NCI-H1694 (cell line): ENCODE data around the gene POLR1F.
"Not testable (repeated sequence)": the region's sequence is repeated elsewhere in the genome, so short reads cannot be mapped to it uniquely, and the experiment has no call there.

ENCODE experiments used
- DNase-seq: peaks from one replicate; lab custom pipeline; 2025; lab: John Stamatoyannopoulos, UW

Gene POLR1F

GRCh38 chr7:19708397-19709248 lies at the start of gene POLR1F:
POLR1F (minus strand) TSS chr7:19709037; CDS start chr7:19709016, 21 bp downstream.
- peak; percentile 95 for DNase-seq

GRCh38 chr7:19754521-19755116 lies 45.8 kb upstream of the POLR1F start:
- peak; percentile 50 for DNase-seq

- no peak for DNase-seq
Measured at GRCh38 chr7:19752020-19752419, 43.2 kb upstream of the POLR1F start.

GRCh38 chr7:19749658-19750057 lies 40.8 kb upstream of the POLR1F start:
- no peak for DNase-seq

- peak; percentile 31 for DNase-seq
Measured at GRCh38 chr7:19747740-19748339, 39.0 kb upstream of the POLR1F start.

- no peak for DNase-seq
Measured at GRCh38 chr7:19744075-19744474, 35.2 kb upstream of the POLR1F start.

GRCh38 chr7:19728716-19729115 lies 19.9 kb upstream of the POLR1F start:
- no peak for DNase-seq

GRCh38 chr7:19725770-19726169 lies 16.9 kb upstream of the POLR1F start:
- DNase-seq = no peak

- DNase-seq = no peak
Measured at GRCh38 chr7:19715499-19715898, 6.7 kb upstream of the POLR1F start.

- peak; percentile 42 for DNase-seq
Measured at GRCh38 chr7:19713676-19714075, 4.8 kb upstream of the POLR1F start.

- no peak for DNase-seq
Measured at GRCh38 chr7:19709249-19709578, 377 bp upstream of the POLR1F start.

GRCh38 chr7:19707240-19707639 lies 1.6 kb downstream of the POLR1F start:
- DNase-seq = no peak

- DNase-seq = no peak
Measured at GRCh38 chr7:19705663-19706062, 3.2 kb downstream of the POLR1F start.

GRCh38 chr7:19701471-19701870 lies 7.4 kb downstream of the POLR1F start:
- no peak for DNase-seq

- no peak for DNase-seq
Measured at GRCh38 chr7:19700936-19701335, 7.9 kb downstream of the POLR1F start.

GRCh38 chr7:19698331-19698730 lies 10.5 kb downstream of the POLR1F start:
- no peak for DNase-seq

GRCh38 chr7:19696926-19697325 lies 11.9 kb downstream of the POLR1F start:
- no peak for DNase-seq

- DNase-seq = no peak
Measured at GRCh38 chr7:19692111-19692828, 16.6 kb downstream of the POLR1F start.

- no peak for DNase-seq
Measured at GRCh38 chr7:19690736-19691135, 18.1 kb downstream of the POLR1F start.

GRCh38 chr7:19689130-19689529 lies 19.7 kb downstream of the POLR1F start:
- not testable (repeated sequence) for DNase-seq

GRCh38 chr7:19681596-19681995 lies 27.2 kb downstream of the POLR1F start:
- DNase-seq = no peak

GRCh38 chr7:19677180-19677579 lies 31.7 kb downstream of the POLR1F start:
- no peak for DNase-seq

GRCh38 chr7:19675816-19676215 lies 33.0 kb downstream of the POLR1F start:
- no peak for DNase-seq
